Stimulated activated naive B cell treated with anti-CD40 and anti-IgM and Interleukin-4, amounts not matched to agents 10 μg/mL and 1 μg/mL and 100 μg/mL, for 72 hours (primary cell): ENCODE results near the gene CDH13.
A peak's percentile ranks its signal among the peaks of the same experiment; 100 is the strongest.

Source experiments
- ATAC-seq, 2 donors: fragments of 150-1000 bp; cut with Tn5 transposase; replicated peaks; 2 replicates each; pipeline ENCODE4 v1.10.0; 2021; ENCODE audit warnings: moderate library complexity in 1 of 2
- DNase-seq: peaks from one replicate; pipeline ENCODE4 v3.0.0; 2021
- H3K27ac Mint-ChIP-seq: one replicate; pipeline ENCODE4 v1.8.0; 2022; ENCODE audit warnings: mild to moderate bottlenecking, mixed read lengths
- H3K27me3 Mint-ChIP-seq, 2 donors: one replicate each; pipeline ENCODE4 v1.8.0; 2022; ENCODE audit warnings: mixed read lengths in 2 of 2
- H3K36me3 Mint-ChIP-seq, 2 donors: one replicate each; pipeline ENCODE4 v1.8.0; 2022; ENCODE audit warnings: mixed read lengths in 2 of 2, mild to moderate bottlenecking in 1 of 2
- H3K4me1 Mint-ChIP-seq, 2 donors: one replicate each; pipeline ENCODE4 v1.8.0; 2022; ENCODE audit warnings: mixed read lengths in 2 of 2, mild to moderate bottlenecking in 1 of 2
- H3K4me3 Mint-ChIP-seq, 2 donors: one replicate each; pipeline ENCODE4 v1.8.0; 2022; ENCODE audit warnings: mild to moderate bottlenecking in 2 of 2, mixed read lengths in 2 of 2, moderate library complexity in 1 of 2
- H3K9me3 Mint-ChIP-seq, 2 donors: one replicate each; pipeline ENCODE4 v1.8.0; 2022; ENCODE audit warnings: mixed read lengths in 2 of 2, mild to moderate bottlenecking in 1 of 2

The CDH13 gene

DNA sequence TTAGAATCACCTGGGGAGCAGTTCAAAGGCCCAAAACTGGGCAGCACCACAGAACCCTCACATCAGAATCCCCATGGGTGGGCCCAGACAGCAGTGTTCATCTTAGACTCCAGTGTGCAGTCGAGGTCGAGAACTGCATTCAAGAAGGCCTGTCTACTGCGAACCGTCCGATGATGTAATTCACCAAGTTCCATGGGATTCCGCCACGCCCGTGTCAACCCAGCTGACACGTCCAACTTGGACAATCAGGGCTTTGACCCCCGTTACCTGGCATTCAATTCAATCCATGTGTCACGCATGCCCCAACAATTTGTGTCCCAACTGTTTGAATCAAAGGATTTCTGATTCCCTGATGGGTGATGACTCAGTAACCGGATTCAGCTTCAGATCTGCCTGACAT, 1190.3 kb downstream of the CDH13 start:
- no peak overlapping the region for H3K27ac Mint-ChIP-seq
- H3K36me3 Mint-ChIP-seq = peaks cover 7 to 9% of the 10 kb centered on the region in 2 donors
- ATAC-seq = no peak
- no peak for DNase-seq
- H3K27me3 Mint-ChIP-seq = peaks cover 2 to 6% of the 10 kb centered on the region in 2 donors
- no peak overlapping the region for H3K4me3 Mint-ChIP-seq
- peaks cover 2 to 7% of the 10 kb centered on the region in 2 donors for H3K4me1 Mint-ChIP-seq
- no peaks in the 10 kb centered on the region for H3K9me3 Mint-ChIP-seq

DNA sequence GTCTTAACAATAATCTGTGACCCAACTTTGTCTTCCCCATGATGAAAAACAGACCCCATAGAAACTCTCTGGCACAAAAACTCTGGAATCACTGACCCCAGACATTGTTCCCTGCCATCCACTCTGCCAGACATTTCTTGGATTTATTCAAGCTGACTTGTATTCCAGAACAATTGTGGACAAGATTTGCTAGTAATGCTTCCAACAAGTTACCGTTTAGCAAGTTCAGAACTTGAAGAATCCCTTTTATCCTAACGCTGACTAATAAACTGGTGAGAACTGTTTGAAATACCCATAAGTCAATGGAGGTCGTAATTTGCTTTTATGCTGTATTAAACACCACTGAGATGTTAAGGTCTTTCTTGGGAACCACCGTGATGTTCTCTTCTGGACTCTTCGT, 1191.5 kb downstream of the CDH13 start:
- peaks cover 9 to 12% of the 10 kb centered on the region in 2 donors for H3K27me3 Mint-ChIP-seq
- no peak for DNase-seq
- H3K9me3 Mint-ChIP-seq = no peaks in the 10 kb centered on the region
- peaks cover 0 to 2% of the 10 kb centered on the region in 2 donors for H3K4me1 Mint-ChIP-seq
- no peak for ATAC-seq
- H3K36me3 Mint-ChIP-seq = peaks cover under 1 to 2% of the 10 kb centered on the region in 2 donors
- H3K4me3 Mint-ChIP-seq = no peak overlapping the region
- H3K27ac Mint-ChIP-seq = no peak overlapping the region

DNA sequence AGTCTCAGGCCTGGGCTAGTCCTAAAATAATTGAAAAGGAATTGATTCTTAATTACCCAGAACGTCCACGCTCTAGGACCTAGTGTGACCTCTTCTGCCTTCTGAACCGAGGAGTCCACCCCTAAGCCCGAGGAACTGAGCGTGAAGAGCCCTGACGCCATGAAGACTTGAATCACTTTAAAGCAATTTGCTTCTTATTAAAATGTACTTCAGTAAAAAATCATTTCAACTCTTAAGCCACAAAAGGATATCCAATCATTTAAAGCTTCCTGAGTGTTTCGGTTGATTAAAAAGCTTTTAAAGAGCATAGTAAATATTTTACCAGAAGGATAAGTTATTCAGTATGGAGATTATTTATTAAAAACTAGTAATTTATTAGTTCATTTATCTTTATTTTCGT, 1192.6 kb downstream of the CDH13 start:
- Mint-ChIP-seq H3K4me3 (no peak overlapping the region), H3K4me1 (no peaks in the 10 kb centered on the region), H3K36me3 (no peaks in the 10 kb centered on the region), H3K27me3 (peaks cover 11 to 12% of the 10 kb centered on the region in 2 donors), H3K9me3 (no peaks in the 10 kb centered on the region), H3K27ac (no peak overlapping the region)
- ATAC-seq (no peak), DNase-seq (no peak)

DNA sequence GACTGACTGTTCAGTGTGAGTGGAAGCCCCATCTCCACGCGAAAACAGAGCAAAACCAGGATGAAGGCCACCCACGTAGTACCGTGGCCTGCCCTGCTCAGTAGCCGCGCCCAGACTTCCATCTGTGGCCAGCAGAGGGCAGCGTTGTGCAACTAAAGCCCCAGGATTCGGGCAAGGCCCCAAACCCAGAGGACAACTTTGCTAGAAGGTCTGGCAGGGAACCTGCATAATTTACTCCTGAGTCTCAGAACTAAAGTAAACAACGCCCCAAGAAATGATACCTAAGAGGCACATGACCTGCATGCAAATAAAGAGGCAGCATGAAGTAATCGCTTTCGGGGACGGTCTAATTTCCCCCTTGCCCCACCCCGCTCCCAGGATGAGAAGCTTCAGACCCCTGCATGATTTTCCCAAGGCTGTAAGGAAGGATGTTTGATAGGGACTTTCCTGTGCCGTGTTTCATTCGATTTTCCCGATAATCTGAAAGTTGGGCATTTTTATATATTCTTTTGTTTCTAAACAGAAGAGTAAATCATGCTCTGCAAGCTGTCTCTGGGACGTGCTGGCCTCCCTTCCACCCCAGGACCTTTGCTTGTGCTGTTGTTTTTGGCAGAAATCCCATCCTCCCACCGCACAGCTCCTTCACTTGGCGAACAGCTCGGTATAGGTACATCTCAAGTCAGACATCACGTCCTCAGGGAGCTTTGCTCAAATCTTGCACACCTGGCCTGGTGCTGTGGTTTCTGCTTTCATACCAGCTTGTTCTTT, 1199.6 kb downstream of the CDH13 start:
- Mint-ChIP-seq H3K4me1 (peaks cover 4 to 6% of the 10 kb centered on the region in 2 donors), H3K9me3 (no peaks in the 10 kb centered on the region), H3K36me3 (no peaks in the 10 kb centered on the region), H3K27ac (no peak overlapping the region), H3K4me3 (no peak overlapping the region), H3K27me3 (peaks cover 8 to 26% of the 10 kb centered on the region in 2 donors)
- peak; percentile 98 to 99 for ATAC-seq
- DNase-seq = peak; percentile 67

DNA sequence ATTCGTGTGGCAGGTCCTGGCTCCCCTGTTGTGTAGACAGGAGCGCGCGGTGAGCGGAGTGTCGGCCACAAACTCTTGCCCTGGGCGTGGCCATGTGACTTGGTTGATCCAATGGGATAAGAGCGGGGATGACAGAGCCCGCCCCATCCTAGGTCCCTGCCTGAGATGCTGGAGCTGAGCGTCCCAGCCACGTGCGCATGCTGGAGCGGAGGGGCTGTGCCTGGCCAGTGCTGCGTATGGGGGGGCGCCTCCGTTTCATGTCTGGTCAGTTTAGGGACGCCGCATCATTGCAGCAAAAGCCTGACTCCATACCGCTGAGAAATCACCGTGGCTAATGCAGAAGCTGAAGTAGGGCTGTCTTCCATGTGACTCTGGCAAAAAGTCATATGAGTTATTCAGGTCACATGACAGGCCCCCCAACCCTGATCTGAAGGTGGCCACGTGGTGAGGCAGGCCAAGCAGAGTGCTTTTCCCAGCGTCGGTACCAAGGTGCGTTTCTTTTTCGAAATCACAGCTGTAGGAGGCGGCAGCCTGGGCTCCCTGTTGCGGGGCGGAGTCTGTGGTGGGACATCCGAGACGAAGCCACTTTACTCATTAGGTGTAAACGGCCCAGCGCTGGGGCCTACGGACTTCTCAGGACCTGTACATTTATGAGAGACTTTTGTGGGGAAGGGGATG, 1203.5 kb downstream of the CDH13 start:
- Mint-ChIP-seq H3K27ac (no peak overlapping the region), H3K36me3 (no peaks in the 10 kb centered on the region), H3K9me3 (peaks cover 0 to 3% of the 10 kb centered on the region in 2 donors), H3K27me3 (peaks cover 1 to 11% of the 10 kb centered on the region in 2 donors), H3K4me1 (peaks cover 4 to 7% of the 10 kb centered on the region in 2 donors), H3K4me3 (no peak overlapping the region)
- DNase-seq (no peak), ATAC-seq (no peak)

DNA sequence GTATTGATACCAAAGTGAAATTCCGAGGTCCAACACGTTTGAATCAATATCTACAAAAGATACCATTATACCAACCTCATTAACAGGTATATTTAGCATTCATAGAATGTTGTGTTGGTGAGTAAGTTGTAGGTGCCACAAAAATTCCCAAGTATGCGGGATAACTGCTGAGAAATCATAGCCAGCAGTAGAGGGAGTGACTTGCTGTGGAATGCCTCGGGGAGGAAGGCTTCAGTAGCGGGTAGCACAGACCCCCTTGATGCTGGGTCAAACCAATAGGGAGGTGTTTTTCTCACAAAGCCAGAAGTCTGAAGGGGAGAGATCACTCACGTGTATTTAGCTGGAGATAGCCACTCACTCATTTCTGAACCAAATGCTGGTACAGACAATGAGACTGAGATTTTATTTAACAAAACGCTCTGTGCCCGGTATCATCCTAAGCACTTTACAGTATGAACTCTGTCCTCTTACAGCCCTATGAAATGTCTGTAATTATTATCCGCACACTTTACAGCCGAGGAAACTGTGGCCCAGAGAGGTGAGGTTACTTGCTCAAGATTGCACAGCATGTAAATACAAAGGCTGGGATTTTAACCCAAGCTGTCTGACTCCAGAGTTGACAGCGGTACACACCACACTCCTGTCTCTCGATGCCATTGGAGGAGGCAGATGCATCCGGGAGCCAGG, 1204.1 kb downstream of the CDH13 start:
- H3K4me1 Mint-ChIP-seq = peaks cover under 1 to 8% of the 10 kb centered on the region in 2 donors
- ATAC-seq (no peak), DNase-seq (no peak)
- H3K27me3 Mint-ChIP-seq = peaks cover 3 to 15% of the 10 kb centered on the region in 2 donors
- no peaks in the 10 kb centered on the region for H3K36me3 Mint-ChIP-seq
- H3K27ac Mint-ChIP-seq = no peak overlapping the region
- no peak overlapping the region for H3K4me3 Mint-ChIP-seq
- peaks cover 0 to 4% of the 10 kb centered on the region in 2 donors for H3K9me3 Mint-ChIP-seq

DNA sequence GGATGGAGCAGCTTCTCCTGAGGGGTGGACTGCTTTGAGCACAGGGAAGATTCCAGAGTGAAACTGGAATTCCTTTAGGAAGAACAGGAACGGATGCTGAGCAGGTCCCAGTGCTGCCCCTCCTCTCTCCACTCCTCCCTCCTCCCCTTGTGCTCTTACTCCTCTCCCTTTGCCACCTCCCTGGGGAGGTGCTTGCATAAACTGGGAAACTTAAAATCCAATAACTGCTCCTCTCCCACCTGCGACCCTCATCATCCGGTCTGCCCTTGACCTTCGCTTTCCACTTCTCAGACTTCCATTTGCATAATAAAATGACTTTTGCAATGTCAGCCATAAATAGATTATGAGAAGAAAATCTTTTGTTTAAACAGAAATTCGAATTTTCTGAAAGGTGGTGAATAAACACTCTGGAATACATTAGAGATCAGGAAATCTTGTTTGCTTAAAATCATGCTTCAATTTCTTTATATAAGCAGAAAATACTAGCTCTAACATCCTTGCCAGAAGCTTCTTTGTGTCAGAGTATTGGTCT, 1204.8 kb downstream of the CDH13 start:
- H3K4me3 Mint-ChIP-seq = no peak overlapping the region
- no peak overlapping the region for H3K27ac Mint-ChIP-seq
- H3K4me1 Mint-ChIP-seq = peaks cover 3% of the 10 kb centered on the region in 2 donors
- DNase-seq (no peak), ATAC-seq (no peak)
- H3K27me3 Mint-ChIP-seq = peaks cover 3 to 15% of the 10 kb centered on the region in 2 donors
- H3K9me3 Mint-ChIP-seq = peaks cover 0 to 4% of the 10 kb centered on the region in 2 donors
- no peaks in the 10 kb centered on the region for H3K36me3 Mint-ChIP-seq

DNA sequence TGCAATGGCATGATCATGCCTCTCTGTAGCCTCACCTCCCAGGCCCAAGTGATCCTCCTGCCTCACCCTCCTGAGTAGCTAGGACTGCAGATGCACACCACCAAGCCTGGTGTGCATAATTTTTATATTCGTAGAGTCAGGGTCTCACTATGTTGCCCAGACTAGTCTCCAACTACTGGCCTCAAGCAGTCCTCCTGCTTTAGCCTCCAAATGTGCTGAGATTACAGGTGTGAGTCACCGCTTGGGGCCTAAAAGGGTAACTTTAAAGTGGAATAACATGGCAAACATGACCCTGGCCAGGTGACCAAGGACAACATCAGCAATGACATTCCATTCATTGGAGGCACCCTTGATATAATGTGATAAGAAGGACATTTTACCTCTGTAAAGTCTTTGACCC, 1207.2 kb downstream of the CDH13 start:
- no peak overlapping the region for H3K4me3 Mint-ChIP-seq

DNA sequence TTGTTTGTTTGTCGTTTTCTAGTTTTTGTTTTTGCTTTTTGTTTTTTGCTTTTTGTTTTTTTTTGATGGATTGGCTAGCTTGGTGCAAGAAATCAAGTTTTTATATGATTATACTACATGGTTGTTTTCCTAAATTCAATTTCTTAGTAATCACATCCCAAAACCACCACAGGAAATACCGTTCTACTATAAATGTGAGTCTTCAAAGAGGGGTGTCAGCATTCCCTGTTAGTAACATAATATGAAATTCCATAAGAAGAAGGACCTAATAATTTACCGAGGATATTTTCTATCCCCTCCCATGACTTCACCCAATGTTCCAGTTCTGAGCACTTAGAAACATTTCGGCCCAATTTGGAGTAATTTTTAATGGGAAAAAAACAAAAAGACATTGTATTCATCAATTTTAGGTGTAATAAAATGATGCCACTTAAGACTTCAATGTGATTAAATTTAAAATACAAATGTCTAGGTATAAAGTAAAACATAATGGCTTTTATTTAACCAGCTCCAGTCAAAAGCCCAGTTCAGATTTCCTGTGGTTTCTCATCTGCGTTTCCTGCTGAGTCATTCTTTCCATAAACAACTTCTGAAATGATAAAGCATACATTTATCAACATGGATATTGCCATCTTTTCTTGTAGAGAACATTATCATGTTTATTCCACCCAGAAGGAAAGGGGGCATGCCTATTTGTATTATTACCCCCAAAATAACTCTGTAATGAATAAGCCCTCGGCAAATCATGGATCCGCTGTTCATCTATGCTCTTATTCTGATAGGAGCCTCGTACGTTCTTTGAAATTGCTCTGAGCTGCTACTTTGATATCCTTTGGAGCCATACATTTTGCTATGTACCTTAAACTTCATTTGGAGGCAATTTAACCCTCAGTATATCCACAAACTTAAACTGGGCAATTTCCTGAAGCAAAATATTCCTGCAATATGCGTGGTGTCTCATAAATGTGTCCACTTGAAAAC, 1209.1 kb downstream of the CDH13 start:
- H3K27me3 Mint-ChIP-seq = peaks cover 15 to 18% of the 10 kb centered on the region in 2 donors
- peaks cover 0 to 4% of the 10 kb centered on the region in 2 donors for H3K9me3 Mint-ChIP-seq
- no peak for ATAC-seq
- no peak overlapping the region for H3K4me3 Mint-ChIP-seq
- H3K27ac Mint-ChIP-seq = no peak overlapping the region
- H3K36me3 Mint-ChIP-seq = no peaks in the 10 kb centered on the region
- DNase-seq = no peak
- peaks cover 3% of the 10 kb centered on the region in 2 donors for H3K4me1 Mint-ChIP-seq

More for the DNA sequence above, 1207.2 kb downstream of the CDH13 start:
- ATAC-seq (no peak), DNase-seq (no peak)
- Mint-ChIP-seq H3K27ac (no peak overlapping the region), H3K9me3 (peaks cover 0 to 4% of the 10 kb centered on the region in 2 donors), H3K4me1 (peaks cover 3% of the 10 kb centered on the region in 2 donors), H3K27me3 (peaks cover 15 to 21% of the 10 kb centered on the region in 2 donors), H3K36me3 (no peaks in the 10 kb centered on the region)

DNA sequence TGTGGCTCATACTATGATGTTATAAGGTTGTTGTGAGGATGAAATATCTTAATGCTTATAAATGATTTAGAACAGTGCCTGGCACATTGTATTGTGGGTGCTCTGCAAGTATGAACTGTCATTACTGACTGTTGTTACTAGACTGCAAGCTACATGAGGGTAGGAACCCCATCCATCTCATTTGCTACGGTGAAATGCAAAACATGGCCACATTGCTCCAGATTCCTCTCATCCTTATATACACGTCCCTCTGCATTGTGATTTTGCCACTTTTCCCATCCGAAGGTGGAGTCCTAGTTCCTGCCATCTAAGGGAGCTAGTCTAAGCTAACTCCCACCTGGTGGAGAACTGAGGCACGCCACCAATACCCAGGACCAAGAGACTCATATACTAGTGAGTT, 1210.8 kb downstream of the CDH13 start:
- no peak overlapping the region for H3K4me3 Mint-ChIP-seq
- DNase-seq (no peak), ATAC-seq (no peak)
- H3K4me1 Mint-ChIP-seq = peaks cover 8 to 13% of the 10 kb centered on the region in 2 donors
- H3K27me3 Mint-ChIP-seq = peaks cover 13 to 15% of the 10 kb centered on the region in 2 donors
- H3K9me3 Mint-ChIP-seq = peaks cover 0 to 4% of the 10 kb centered on the region in 2 donors
- no peaks in the 10 kb centered on the region for H3K36me3 Mint-ChIP-seq
- H3K27ac Mint-ChIP-seq = no peak overlapping the region

DNA sequence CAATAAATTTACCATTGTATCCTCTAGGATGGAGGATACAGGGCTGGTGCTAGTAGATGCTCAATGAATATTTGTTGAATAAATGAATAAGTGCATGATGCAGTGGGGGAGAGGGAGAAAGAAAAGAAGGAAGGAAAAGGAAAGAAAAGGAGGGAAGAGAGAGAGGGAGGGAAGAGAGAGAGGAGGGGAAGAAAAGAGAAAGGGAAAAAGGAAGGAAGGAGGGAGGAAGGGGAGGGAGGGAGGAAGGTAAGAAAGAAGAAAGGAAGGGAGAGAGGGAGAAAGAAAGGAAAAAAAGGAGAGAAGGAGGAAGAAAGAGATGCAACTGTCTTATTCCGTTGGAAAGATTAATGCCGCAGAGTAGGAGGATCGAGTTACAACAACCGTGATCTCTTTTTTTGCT, 1211.4 kb downstream of the CDH13 start:
- H3K27ac Mint-ChIP-seq = no peak overlapping the region
- DNase-seq = no peak
- peaks cover 0 to 2% of the 10 kb centered on the region in 2 donors for H3K9me3 Mint-ChIP-seq
- no peaks in the 10 kb centered on the region for H3K36me3 Mint-ChIP-seq
- H3K27me3 Mint-ChIP-seq = peaks cover 13 to 15% of the 10 kb centered on the region in 2 donors
- H3K4me1 Mint-ChIP-seq = peaks cover 14 to 19% of the 10 kb centered on the region in 2 donors
- H3K4me3 Mint-ChIP-seq = no peak overlapping the region
- no peak for ATAC-seq

DNA sequence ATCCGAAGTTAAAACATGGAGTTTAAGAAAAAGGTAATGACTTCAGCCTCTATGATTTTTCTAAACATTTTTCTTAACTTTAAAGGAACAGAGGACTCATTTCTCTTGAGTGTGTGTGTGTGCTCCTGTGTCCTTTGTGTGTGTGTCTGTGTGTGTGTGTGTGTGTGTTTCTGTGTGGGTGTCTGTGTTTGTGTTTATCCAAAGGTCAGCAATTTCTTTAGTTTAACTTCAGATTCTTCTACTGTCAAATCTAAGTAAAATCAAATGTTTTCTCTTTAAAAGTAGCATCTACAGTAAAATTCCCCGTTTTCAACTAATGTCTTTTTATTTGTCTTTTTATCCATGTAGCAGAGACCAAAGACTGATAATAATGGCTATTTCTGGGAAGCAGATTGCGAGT, 1212.8 kb downstream of the CDH13 start:
- Mint-ChIP-seq H3K36me3 (no peaks in the 10 kb centered on the region), H3K27ac (no peak overlapping the region), H3K4me1 (peaks cover 20 to 33% of the 10 kb centered on the region in 2 donors), H3K4me3 (no peak overlapping the region), H3K9me3 (peaks cover 0 to 2% of the 10 kb centered on the region in 2 donors), H3K27me3 (peaks cover 13 to 15% of the 10 kb centered on the region in 2 donors)
- DNase-seq (no peak), ATAC-seq (no peak)

DNA sequence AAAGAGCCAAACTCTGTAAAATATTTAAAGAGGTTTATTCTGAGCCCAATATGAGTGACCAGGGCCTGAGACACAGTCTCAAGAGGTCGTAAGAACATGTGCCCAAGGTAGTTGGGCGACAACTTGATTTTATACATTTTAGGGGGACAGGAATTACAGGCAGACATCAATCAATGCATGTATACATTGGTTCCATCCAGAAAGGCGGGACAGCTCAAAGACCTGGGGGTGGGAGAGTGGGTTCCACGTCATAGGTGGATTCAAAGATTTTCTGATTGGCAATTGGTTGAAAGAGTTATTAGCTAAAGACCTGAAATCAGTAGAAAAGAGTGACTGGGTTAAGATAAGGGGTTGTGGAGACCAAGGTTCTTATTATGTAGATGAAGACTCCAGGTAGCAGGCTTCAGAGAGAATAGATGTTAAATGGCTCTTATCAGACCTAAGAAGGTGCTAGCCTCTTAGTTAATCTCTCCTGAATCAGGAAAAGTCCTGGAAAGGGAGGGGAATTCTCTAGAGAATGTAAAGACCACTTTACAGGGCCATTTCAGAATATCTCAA, 1213.4 kb downstream of the CDH13 start:
- Mint-ChIP-seq H3K4me1 (peaks cover 20 to 36% of the 10 kb centered on the region in 2 donors), H3K36me3 (no peaks in the 10 kb centered on the region), H3K4me3 (no peak overlapping the region), H3K9me3 (peaks cover 0 to 2% of the 10 kb centered on the region in 2 donors), H3K27me3 (peaks cover 12 to 15% of the 10 kb centered on the region in 2 donors), H3K27ac (no peak overlapping the region)
- DNase-seq (no peak), ATAC-seq (no peak)
